Right cardiac atrium (tissue), 5 donors: ENCODE measurements around the gene CSRNP3. TPM values are rescaled to one million over a fixed set of nuclear protein-coding genes. Genes with fewer than 3 reads are reported as not detected.
A peak's percentile ranks its signal among the peaks of the same experiment; 100 is the strongest.

ENCODE experiments used
- ATAC-seq, 2 donors: fragments of 200-7000 bp; cut with Tn5 transposase; one replicate each; pipeline versions ENCODE4 v1.8.0 to v1.9.1; 2020; ENCODE audit warnings: moderate library complexity in 2 of 2, mild to moderate bottlenecking in 1 of 2
- DNase-seq, 3 donors: peaks; one replicate each; pipeline ENCODE4 v3.0.0-alpha.2; 2020
- H3K27ac ChIP-seq: one replicate; pipeline ENCODE4 v1.5.1; 2013; ENCODE audit warnings: mild to moderate bottlenecking, low read length, control low read depth, moderate library complexity
- H3K27me3 ChIP-seq: one replicate; pipeline ENCODE4 v1.6.1; 2013; ENCODE audit not compliant: control insufficient read depth, insufficient read depth
- H3K4me1 ChIP-seq: one replicate; pipeline ENCODE4 v1.6.1; 2013; ENCODE audit warnings: low read length; ENCODE audit not compliant: control insufficient read depth, insufficient read depth
- H3K4me3 ChIP-seq: one replicate; pipeline ENCODE4 v1.5.1; 2013; ENCODE audit warnings: low read length, control low read depth
- H3K9me3 ChIP-seq: one replicate; pipeline ENCODE4 v1.6.1; 2013; ENCODE audit warnings: low read length; ENCODE audit not compliant: control insufficient read depth
- WGBS: extraction: QIAGEN DNeasy Blood & Tissue Kit; methylation state at CpG from one replicate; pipeline ENCODE4 v1.1.7; 2013; 5-methylcytosine and 5-hydroxymethylcytosine counted together
- intact Hi-C, 4 donors: fragments of 100-400 bp; cut with DNase I; formaldehyde crosslinking; loops; one replicate each; pipeline versions ENCODE4 v1.11.0 to v1.14.0; 2022 to 2023
- long read RNA-seq, 4 donors: library from polyadenylated mRNA; unstranded; transcript quantifications; one replicate each; pipeline ENCODE4 v2.0.0, GENCODE V29; 2020 to 2021
- polyA plus RNA-seq: library from polyadenylated mRNA; stranded (reverse); fragments of 200-250 nt; gene quantifications from one replicate; pipeline ENCODE4 v1.2.3, GENCODE V29; 2013
- total RNA-seq, 4 donors: library from RNA; stranded (reverse); fragmentation: NEBNext Ultra II Directional; extraction: Animal tissue kit (Norgen Biotek cat#: 25700); gene quantifications; one replicate each; pipeline ENCODE4 v1.2.1, GENCODE V29; 2021
- donor health status: healthy with polysubstance abuse.
- donor health status: DM: no; HTN: yes; CAD: no.
- donor health status: DM: no; HTN: no; CAD: no.
- donor health status: DM: no; HTN: yes; CAD: no; lungs with severe emphysema.
- donor health status: DM: yes; HTN: yes; CAD: no.

The CSRNP3 gene
- 1 to 10 TPM; 2.8 to 9.6 (median 6.8) TPM for total RNA-seq
- 1.6 TPM for polyA plus RNA-seq
- long read RNA-seq, donor 1, transcript CSRNP3-205 (7 exons, 1,688 nt), result major isoform, 7 of 10 reads
- long read RNA-seq, donor 1, partial matches to known transcripts, result 0 of 10 reads
- long read RNA-seq, donor 1, other reads (novel, unspliced or antisense), result 3 of 10 reads
- long read RNA-seq, donor 2, result 0 reads
- long read RNA-seq, donor 3, partial matches to known transcripts, result 1 of 3 reads
- long read RNA-seq, donor 3, other reads (novel, unspliced or antisense), result 0 of 3 reads
- long read RNA-seq, donor 4, result 0 reads

- intact Hi-C loops, result no loop called here
- ATAC-seq (peak; percentile 98 to 100), DNase-seq (peak; percentile 52 to 67 (median 52))
- no peaks in the 10 kb centered on the region for H3K4me1 ChIP-seq
- no peaks in the 10 kb centered on the region for H3K27me3 ChIP-seq
- peak within 1 kb of the TSS; percentile 95 for H3K4me3 ChIP-seq
- WGBS, result 9% methylated on average over 8 of the region's 8 CpGs
- H3K27ac ChIP-seq, result no peak within 1 kb of the TSS
- no peaks in the 10 kb centered on the region for H3K9me3 ChIP-seq
These were observed at the start of gene CSRNP3 for GRCh38 chr2:165469417-165469816. Gene CSRNP3 (plus strand): TSS chr2:165469698. CDS start chr2:165595066, 125,368 bp downstream.

- DNase-seq (no peak), ATAC-seq (no peak)
- H3K27ac ChIP-seq, result no peak overlapping the region
- peaks cover 2% of the 10 kb centered on the region for H3K27me3 ChIP-seq
- H3K4me3 ChIP-seq, result no peak overlapping the region
- H3K9me3 ChIP-seq, result no peaks in the 10 kb centered on the region
- H3K4me1 ChIP-seq, result no peaks in the 10 kb centered on the region
- intact Hi-C loops, result no loop called here
These were observed 49.3 kb upstream of the CSRNP3 start for GRCh38 chr2:165420231-165420630.

GRCh38 chr2:165423081-165423480 is 46.4 kb upstream of the CSRNP3 start:
- H3K4me1 ChIP-seq, result no peaks in the 10 kb centered on the region
- ATAC-seq, result no peak
- H3K9me3 ChIP-seq, result no peaks in the 10 kb centered on the region
- no peak overlapping the region for H3K27ac ChIP-seq
- no peaks in the 10 kb centered on the region for H3K27me3 ChIP-seq
- peak in 1 of 3 donors; percentile 4 for DNase-seq
- 68% methylated on average over 3 of the region's 3 CpGs for WGBS
- H3K4me3 ChIP-seq, result no peak overlapping the region
- intact Hi-C loops, result no loop called here

GRCh38 chr2:165425556-165425955 is 43.9 kb upstream of the CSRNP3 start:
- Histone ChIP-seq H3K4me3 (no peak overlapping the region), H3K9me3 (no peaks in the 10 kb centered on the region), H3K27ac (no peak overlapping the region), H3K4me1 (no peaks in the 10 kb centered on the region), H3K27me3 (no peaks in the 10 kb centered on the region)
- ATAC-seq (no peak), DNase-seq (no peak)
- 88% methylated on average over 2 of the region's 2 CpGs for WGBS
- intact Hi-C loops, result no loop called here

- Histone ChIP-seq H3K4me3 (no peak overlapping the region), H3K4me1 (no peaks in the 10 kb centered on the region), H3K27ac (no peak overlapping the region), H3K27me3 (no peaks in the 10 kb centered on the region), H3K9me3 (no peaks in the 10 kb centered on the region)
- no peak for ATAC-seq
- DNase-seq, result peak in 1 of 3 donors; percentile 4
- WGBS, result 86% methylated on average over 4 of the region's 4 CpGs
- intact Hi-C loops, result no loop called here
These were observed 41.8 kb upstream of the CSRNP3 start for GRCh38 chr2:165427686-165428085.

GRCh38 chr2:165428926-165429325 is 40.6 kb upstream of the CSRNP3 start:
- H3K4me1 ChIP-seq, result no peaks in the 10 kb centered on the region
- no peak overlapping the region for H3K4me3 ChIP-seq
- ATAC-seq (no peak), DNase-seq (no peak)
- H3K27me3 ChIP-seq, result no peaks in the 10 kb centered on the region
- intact Hi-C loops, result no loop called here
- H3K9me3 ChIP-seq, result no peaks in the 10 kb centered on the region
- 37% methylated on average over 1 of the region's 1 CpG for WGBS
- H3K27ac ChIP-seq, result no peak overlapping the region

GRCh38 chr2:165431014-165431413 is 38.5 kb upstream of the CSRNP3 start:
- no peaks in the 10 kb centered on the region for H3K4me1 ChIP-seq
- H3K4me3 ChIP-seq, result no peak overlapping the region
- DNase-seq (no peak), ATAC-seq (no peak)
- no peaks in the 10 kb centered on the region for H3K27me3 ChIP-seq
- intact Hi-C loops, result no loop called here
- no peak overlapping the region for H3K27ac ChIP-seq
- H3K9me3 ChIP-seq, result no peaks in the 10 kb centered on the region

- Histone ChIP-seq H3K27ac (no peak overlapping the region), H3K4me1 (no peaks in the 10 kb centered on the region), H3K9me3 (no peaks in the 10 kb centered on the region), H3K27me3 (no peaks in the 10 kb centered on the region), H3K4me3 (no peak overlapping the region)
- DNase-seq (no peak), ATAC-seq (no peak)
- intact Hi-C loops, result no loop called here
These were observed 37.1 kb upstream of the CSRNP3 start for GRCh38 chr2:165432234-165432966.

- H3K4me1 ChIP-seq, result no peaks in the 10 kb centered on the region
- intact Hi-C loops, result no loop called here
- 51% methylated on average over 1 of the region's 1 CpG for WGBS
- no peak for DNase-seq
- H3K27ac ChIP-seq, result no peak overlapping the region
- no peaks in the 10 kb centered on the region for H3K9me3 ChIP-seq
- H3K27me3 ChIP-seq, result no peaks in the 10 kb centered on the region
- H3K4me3 ChIP-seq, result no peak overlapping the region
- ATAC-seq, result no peak
These were observed 34.5 kb upstream of the CSRNP3 start for GRCh38 chr2:165434865-165435496.

GRCh38 chr2:165435611-165436010 is 33.9 kb upstream of the CSRNP3 start:
- H3K4me1 ChIP-seq, result no peaks in the 10 kb centered on the region
- intact Hi-C loops, result no loop called here
- DNase-seq (no peak), ATAC-seq (no peak)
- H3K27ac ChIP-seq, result no peak overlapping the region
- 90% methylated on average over 1 of the region's 1 CpG for WGBS
- H3K27me3 ChIP-seq, result no peaks in the 10 kb centered on the region
- no peak overlapping the region for H3K4me3 ChIP-seq
- H3K9me3 ChIP-seq, result no peaks in the 10 kb centered on the region

- no peaks in the 10 kb centered on the region for H3K9me3 ChIP-seq
- no peak overlapping the region for H3K27ac ChIP-seq
- DNase-seq (no peak), ATAC-seq (no peak)
- no peaks in the 10 kb centered on the region for H3K27me3 ChIP-seq
- intact Hi-C loops, result no loop called here
- 76% methylated on average over 3 of the region's 3 CpGs for WGBS
- H3K4me3 ChIP-seq, result no peak overlapping the region
- H3K4me1 ChIP-seq, result no peaks in the 10 kb centered on the region
These were observed 32.9 kb upstream of the CSRNP3 start for GRCh38 chr2:165436559-165436958.
